Measurements from ENCODE around the gene CAT. TPM values are rescaled to one million over a fixed set of nuclear protein-coding genes. Genes with fewer than 3 reads are reported as not detected.
A peak's percentile ranks its signal among the peaks of the same experiment; 100 is the strongest.

The CAT gene
- total RNA-seq, 1 experiment from 2014 or later, result 61.7 TPM

GRCh38 chr11:34495239-34495723, 56.5 kb downstream of the CAT start:
- no peak for DNase-seq (ENCODE audit: low spot score)

GRCh38 chr11:34495724-34496377, 57.1 kb downstream of the CAT start:
- no peak for DNase-seq (ENCODE audit: low spot score)

- no peak for DNase-seq (ENCODE audit: low spot score)
Observed at GRCh38 chr11:34499719-34500500, 61.2 kb downstream of the CAT start.

- no peak for DNase-seq (ENCODE audit: low spot score)
Observed at GRCh38 chr11:34501500-34501899, 62.8 kb downstream of the CAT start.

GRCh38 chr11:34501949-34502348, 63.2 kb downstream of the CAT start:
- DNase-seq (ENCODE audit: low spot score), result no peak

- no peak for DNase-seq (ENCODE audit: low spot score)
Observed at GRCh38 chr11:34502949-34503348, 64.2 kb downstream of the CAT start.

- no peak for DNase-seq (ENCODE audit: low spot score)
Observed at GRCh38 chr11:34505874-34506273, 67.1 kb downstream of the CAT start.

- DNase-seq (ENCODE audit: low spot score), result no peak
Observed at GRCh38 chr11:34507156-34507555, 68.4 kb downstream of the CAT start.

- no peak for DNase-seq (ENCODE audit: low spot score)
Observed at GRCh38 chr11:34507610-34508009, 68.9 kb downstream of the CAT start.

GRCh38 chr11:34508524-34508923, 69.8 kb downstream of the CAT start:
- DNase-seq (ENCODE audit: low spot score), result no peak

- no peak for DNase-seq (ENCODE audit: low spot score)
Observed at GRCh38 chr11:34509336-34509876, 70.7 kb downstream of the CAT start.

GRCh38 chr11:34510218-34510617, 71.5 kb downstream of the CAT start:
- DNase-seq (ENCODE audit: low spot score), result no peak

- no peak for DNase-seq (ENCODE audit: low spot score)
Observed at GRCh38 chr11:34510673-34511072, 71.9 kb downstream of the CAT start.

- DNase-seq (ENCODE audit: low spot score), result peak; percentile 89
Observed at GRCh38 chr11:34512840-34513681, 74.3 kb downstream of the CAT start.

GRCh38 chr11:34513682-34514449, 75.1 kb downstream of the CAT start, which contains the start of gene ELF5:
ELF5 (minus strand) TSS chr11:34513794; CDS start chr11:34505749, 8,045 bp downstream.
- peak; percentile 63 for DNase-seq (ENCODE audit: low spot score)

GRCh38 chr11:34514597-34514996, 75.9 kb downstream of the CAT start:
- DNase-seq (ENCODE audit: low spot score), result no peak

GRCh38 chr11:34516247-34517040, 77.7 kb downstream of the CAT start:
- DNase-seq (ENCODE audit: low spot score), result no peak

- DNase-seq (ENCODE audit: low spot score), result peak; percentile 17
Observed at GRCh38 chr11:34519595-34520235, 81.0 kb downstream of the CAT start.

- no peak for DNase-seq (ENCODE audit: low spot score)
Observed at GRCh38 chr11:34521265-34521664, 82.5 kb downstream of the CAT start.
